ENCODE data around the gene HOXA4.

GRCh38 chr7:27140126-27140857, 9.7 kb upstream of the HOXA4 start:
- TF ChIP-seq, protein P1, sequence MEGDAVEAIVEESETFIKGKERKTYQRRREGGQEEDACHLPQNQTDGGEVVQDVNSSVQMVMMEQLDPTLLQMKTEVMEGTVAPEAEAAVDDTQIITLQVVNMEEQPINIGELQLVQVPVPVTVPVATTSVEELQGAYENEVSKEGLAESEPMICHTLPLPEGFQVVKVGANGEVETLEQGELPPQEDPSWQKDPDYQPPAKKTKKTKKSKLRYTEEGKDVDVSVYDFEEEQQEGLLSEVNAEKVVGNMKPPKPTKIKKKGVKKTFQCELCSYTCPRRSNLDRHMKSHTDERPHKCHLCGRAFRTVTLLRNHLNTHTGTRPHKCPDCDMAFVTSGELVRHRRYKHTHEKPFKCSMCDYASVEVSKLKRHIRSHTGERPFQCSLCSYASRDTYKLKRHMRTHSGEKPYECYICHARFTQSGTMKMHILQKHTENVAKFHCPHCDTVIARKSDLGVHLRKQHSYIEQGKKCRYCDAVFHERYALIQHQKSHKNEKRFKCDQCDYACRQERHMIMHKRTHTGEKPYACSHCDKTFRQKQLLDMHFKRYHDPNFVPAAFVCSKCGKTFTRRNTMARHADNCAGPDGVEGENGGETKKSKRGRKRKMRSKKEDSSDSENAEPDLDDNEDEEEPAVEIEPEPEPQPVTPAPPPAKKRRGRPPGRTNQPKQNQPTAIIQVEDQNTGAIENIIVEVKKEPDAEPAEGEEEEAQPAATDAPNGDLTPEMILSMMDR (IDR thresholded peaks at IDR 0.05): no peak
- TF ChIP-seq POLR2AphosphoS5 (IDR thresholded peaks at IDR 0.05; ENCODE audit: insufficient read depth in 1 of 2, low read depth in 1 of 2) (no peak), POLR2A (IDR thresholded peaks at IDR 0.05) (no peak)
